Right lobe of liver (tissue), 4 donors: Measurements from ENCODE around the gene TNIP1.
A peak's percentile ranks its signal among the peaks of the same experiment; 100 is the strongest.

Experiments
- CTCF ChIP-seq, 4 donors: fragments of 200-600 bp in 3 of 4; fragments of 450-650 bp in 1 of 4; IDR thresholded peaks; one replicate each; pipeline versions ENCODE4 v1.5.1 to v1.8.0; 2016 to 2022; ENCODE audit warnings: antibody characterized with exemption in 4 of 4, mild to moderate bottlenecking in 2 of 4
- POLR2A ChIP-seq: fragments of 450-650 bp; IDR thresholded peaks from one replicate; pipeline ENCODE4 v1.6.1; 2017; ENCODE audit warnings: antibody characterized with exemption, mild to moderate bottlenecking
- donor health status: DM: no; HTN: no; CAD: no.
- donor health status: DM: no; HTN: no; CAD: no.
- donor health status: DM: no; HTN: yes; CAD: no.

GRCh38 chr5:151016700-151017099, 64.1 kb downstream of the TNIP1 start:
- TF ChIP-seq POLR2A (peak; percentile 56), CTCF (IDR thresholded peaks at IDR 0.05) (no peak)
